HL-60 (cell line): ENCODE data around the gene MLN.

Experiments used
- DNase-seq, 2 experiments: peaks; one replicate each; pipeline ENCODE4 v3.0.0-alpha.2; 2010 to 2020; ENCODE audit warnings: low read depth in 1 of 2, low spot score in 1 of 2
- H3K27ac ChIP-seq: fragments of 250-450 bp; sonication (Bioruptor Pico); replicated peaks from 2 replicates; pipeline ENCODE4 v1.5.1; 2020; ENCODE audit warnings: mild to moderate bottlenecking, moderate library complexity
- H3K27me3 ChIP-seq: fragments of 250-450 bp; sonication (Bioruptor Pico); 2 replicates; pipeline ENCODE4 v1.5.1; 2021; ENCODE audit warnings: mild to moderate bottlenecking, moderate library complexity; ENCODE audit not compliant: insufficient read depth, poor library complexity, severe bottlenecking
- H3K4me3 ChIP-seq: replicated peaks from 2 replicates; pipeline ENCODE4 v1.5.1; 2011; ENCODE audit warnings: mild to moderate bottlenecking, control low read depth, low read length; ENCODE audit not compliant: insufficient read depth
- GABPA ChIP-seq: IDR thresholded peaks from 2 replicates; pipeline ENCODE4 v1.6.1; 2012; ENCODE audit warnings: low read depth
- POLR2AphosphoS5 ChIP-seq: IDR thresholded peaks from 2 replicates; pipeline ENCODE4 v1.6.1; 2012; ENCODE audit warnings: low read depth
- SPI1 ChIP-seq: IDR thresholded peaks from 2 replicates; pipeline ENCODE4 v1.6.1; 2012; ENCODE audit warnings: low read depth, mild to moderate bottlenecking, borderline replicate concordance
- TF ChIP-seq, protein P1 (sequence below): IDR thresholded peaks from 2 replicates; pipeline ENCODE4 v1.6.1; 2012; ENCODE audit warnings: low read depth; ENCODE audit not compliant: insufficient replicate concordance
- TF ChIP-seq, protein P2 (sequence below): IDR thresholded peaks from one replicate; pipeline ENCODE4 v1.5.1; 2011; ENCODE audit warnings: low read length, control low read depth, inconsistent platforms; ENCODE audit not compliant: insufficient read depth

The MLN gene

DNA sequence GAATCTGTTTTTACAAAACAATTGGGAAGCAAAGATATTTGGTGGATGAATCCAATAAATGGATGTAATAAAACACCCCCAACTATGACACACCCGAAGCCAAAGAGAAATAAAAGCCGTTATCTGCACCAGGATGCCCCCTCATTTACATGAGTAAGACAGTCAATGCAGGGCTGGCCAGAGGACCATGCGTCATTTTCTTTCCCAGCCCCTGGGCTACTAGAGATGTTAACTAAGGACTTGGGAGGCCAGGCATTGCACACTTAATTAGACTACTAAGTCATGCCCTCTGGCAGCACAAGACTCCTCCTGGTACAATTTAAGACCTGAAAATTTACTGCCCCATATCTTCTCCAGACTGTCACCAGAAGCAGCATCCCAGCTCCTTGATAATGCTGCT is 18.0 kb downstream of the MLN start:
- H3K4me3 ChIP-seq, result no peak overlapping the region
- no peak for DNase-seq
- TF ChIP-seq POLR2AphosphoS5 (no peak), GABPA (no peak), SPI1 (no peak)
- TF ChIP-seq, protein P1, sequence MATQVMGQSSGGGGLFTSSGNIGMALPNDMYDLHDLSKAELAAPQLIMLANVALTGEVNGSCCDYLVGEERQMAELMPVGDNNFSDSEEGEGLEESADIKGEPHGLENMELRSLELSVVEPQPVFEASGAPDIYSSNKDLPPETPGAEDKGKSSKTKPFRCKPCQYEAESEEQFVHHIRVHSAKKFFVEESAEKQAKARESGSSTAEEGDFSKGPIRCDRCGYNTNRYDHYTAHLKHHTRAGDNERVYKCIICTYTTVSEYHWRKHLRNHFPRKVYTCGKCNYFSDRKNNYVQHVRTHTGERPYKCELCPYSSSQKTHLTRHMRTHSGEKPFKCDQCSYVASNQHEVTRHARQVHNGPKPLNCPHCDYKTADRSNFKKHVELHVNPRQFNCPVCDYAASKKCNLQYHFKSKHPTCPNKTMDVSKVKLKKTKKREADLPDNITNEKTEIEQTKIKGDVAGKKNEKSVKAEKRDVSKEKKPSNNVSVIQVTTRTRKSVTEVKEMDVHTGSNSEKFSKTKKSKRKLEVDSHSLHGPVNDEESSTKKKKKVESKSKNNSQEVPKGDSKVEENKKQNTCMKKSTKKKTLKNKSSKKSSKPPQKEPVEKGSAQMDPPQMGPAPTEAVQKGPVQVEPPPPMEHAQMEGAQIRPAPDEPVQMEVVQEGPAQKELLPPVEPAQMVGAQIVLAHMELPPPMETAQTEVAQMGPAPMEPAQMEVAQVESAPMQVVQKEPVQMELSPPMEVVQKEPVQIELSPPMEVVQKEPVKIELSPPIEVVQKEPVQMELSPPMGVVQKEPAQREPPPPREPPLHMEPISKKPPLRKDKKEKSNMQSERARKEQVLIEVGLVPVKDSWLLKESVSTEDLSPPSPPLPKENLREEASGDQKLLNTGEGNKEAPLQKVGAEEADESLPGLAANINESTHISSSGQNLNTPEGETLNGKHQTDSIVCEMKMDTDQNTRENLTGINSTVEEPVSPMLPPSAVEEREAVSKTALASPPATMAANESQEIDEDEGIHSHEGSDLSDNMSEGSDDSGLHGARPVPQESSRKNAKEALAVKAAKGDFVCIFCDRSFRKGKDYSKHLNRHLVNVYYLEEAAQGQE, result no peak
- TF ChIP-seq, protein P2, sequence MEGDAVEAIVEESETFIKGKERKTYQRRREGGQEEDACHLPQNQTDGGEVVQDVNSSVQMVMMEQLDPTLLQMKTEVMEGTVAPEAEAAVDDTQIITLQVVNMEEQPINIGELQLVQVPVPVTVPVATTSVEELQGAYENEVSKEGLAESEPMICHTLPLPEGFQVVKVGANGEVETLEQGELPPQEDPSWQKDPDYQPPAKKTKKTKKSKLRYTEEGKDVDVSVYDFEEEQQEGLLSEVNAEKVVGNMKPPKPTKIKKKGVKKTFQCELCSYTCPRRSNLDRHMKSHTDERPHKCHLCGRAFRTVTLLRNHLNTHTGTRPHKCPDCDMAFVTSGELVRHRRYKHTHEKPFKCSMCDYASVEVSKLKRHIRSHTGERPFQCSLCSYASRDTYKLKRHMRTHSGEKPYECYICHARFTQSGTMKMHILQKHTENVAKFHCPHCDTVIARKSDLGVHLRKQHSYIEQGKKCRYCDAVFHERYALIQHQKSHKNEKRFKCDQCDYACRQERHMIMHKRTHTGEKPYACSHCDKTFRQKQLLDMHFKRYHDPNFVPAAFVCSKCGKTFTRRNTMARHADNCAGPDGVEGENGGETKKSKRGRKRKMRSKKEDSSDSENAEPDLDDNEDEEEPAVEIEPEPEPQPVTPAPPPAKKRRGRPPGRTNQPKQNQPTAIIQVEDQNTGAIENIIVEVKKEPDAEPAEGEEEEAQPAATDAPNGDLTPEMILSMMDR, result no peak

DNA sequence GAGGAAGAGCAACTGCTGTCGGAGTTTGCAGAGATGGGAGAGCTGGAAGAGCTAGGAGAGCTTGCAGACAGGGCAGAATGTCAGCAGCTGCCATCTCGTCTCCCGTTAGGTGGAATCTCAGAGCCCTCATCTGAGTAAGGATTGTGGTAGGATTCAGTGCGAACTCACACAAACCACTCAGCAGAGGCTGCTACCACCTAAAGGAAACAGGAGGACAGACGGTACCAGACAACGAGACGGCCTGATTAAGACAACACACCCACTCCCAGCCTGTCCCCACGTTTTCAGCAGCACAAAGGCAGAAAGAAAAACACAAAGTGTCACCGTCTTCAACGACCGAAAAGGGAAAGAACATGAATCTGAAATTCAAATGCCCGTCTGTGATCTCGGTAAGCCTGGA is 19.0 kb downstream of the MLN start:
- DNase-seq, result no peak
- H3K27ac ChIP-seq, result no peak overlapping the region
- TF ChIP-seq POLR2AphosphoS5 (no peak), GABPA (no peak), SPI1 (no peak)
- TF ChIP-seq, protein P1, result no peak
- TF ChIP-seq, protein P2, result no peak

More for the DNA sequence above, 18.0 kb downstream of the MLN start:
- Histone ChIP-seq H3K27me3 (no peaks in the 10 kb centered on the region), H3K27ac (no peak overlapping the region)

DNA sequence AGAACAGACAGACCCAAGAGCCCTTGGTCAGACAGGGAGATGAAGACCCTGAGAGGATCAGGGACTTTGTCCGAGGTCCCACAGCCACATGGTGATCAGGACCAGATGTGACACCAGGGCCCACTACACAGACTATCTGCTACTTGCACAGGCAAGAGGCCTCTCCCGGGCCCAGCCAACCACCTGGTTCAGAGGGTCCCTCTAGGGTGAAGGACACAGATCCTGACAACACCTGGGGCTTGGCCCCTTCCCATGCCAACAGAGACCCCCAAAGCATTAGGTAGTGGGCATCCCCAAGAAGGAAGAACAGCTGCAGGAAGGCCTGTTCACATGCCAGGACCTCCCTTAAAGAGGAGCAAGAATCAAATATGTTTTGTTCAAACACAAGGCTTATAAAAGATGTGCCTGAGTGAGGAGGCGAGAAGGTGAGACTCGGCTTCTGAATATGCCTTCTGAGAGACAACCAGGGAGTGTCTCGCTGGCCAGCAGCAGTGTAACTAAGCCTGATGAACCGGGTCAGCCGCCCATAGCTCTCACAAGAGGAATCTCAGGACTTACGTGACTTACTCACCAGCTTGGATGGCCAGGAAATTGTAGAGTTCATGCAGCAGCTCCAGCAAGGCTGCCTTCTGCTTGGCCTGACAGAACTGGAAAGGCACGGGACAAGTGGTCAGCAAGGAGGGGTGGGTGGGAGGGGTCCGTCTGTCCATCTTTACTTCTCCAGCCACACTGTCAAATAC is 19.9 kb downstream of the MLN start:
- Histone ChIP-seq H3K27me3 (no peaks in the 10 kb centered on the region), H3K4me3 (no peak overlapping the region), H3K27ac (no peak overlapping the region)
- DNase-seq, result no peak
- no peak for TF ChIP-seq GABPA
- TF ChIP-seq, protein P2, result no peak
- no peak for TF ChIP-seq SPI1
- TF ChIP-seq, protein P1, result no peak
- TF ChIP-seq POLR2AphosphoS5, result no peak

More for the DNA sequence above, 19.0 kb downstream of the MLN start:
- Histone ChIP-seq H3K4me3 (no peak overlapping the region), H3K27me3 (no peaks in the 10 kb centered on the region)
